Fibroblast of villous mesenchyme (primary cell): ENCODE results near the gene KCNQ1. TPM values are rescaled to one million over a fixed set of nuclear protein-coding genes. Genes with fewer than 3 reads are reported as not detected.

ENCODE experiments used
- DNase-seq: peaks from one replicate; pipeline ENCODE4 v3.0.0-alpha.2; 2010; ENCODE audit warnings: low read depth
- H3K4me3 ChIP-seq: 2 replicates; pipeline ENCODE4 v1.5.1; 2011; ENCODE audit warnings: low read depth, mild to moderate bottlenecking, low read length
- total RNA-seq: library from RNA; depleted of rRNA; stranded (reverse); fragments of >200 nt; gene quantifications from 2 replicates; pipeline ENCODE4 v1.2.3, GENCODE V29; 2012
- TF ChIP-seq, protein P1 (sequence below): IDR thresholded peaks from 2 replicates; pipeline ENCODE4 v1.5.1; 2012; ENCODE audit warnings: low read depth, mild to moderate bottlenecking, low read length; ENCODE audit not compliant: insufficient read depth

KCNQ1 gene
- total RNA-seq, 1 donor: not detected

DNA sequence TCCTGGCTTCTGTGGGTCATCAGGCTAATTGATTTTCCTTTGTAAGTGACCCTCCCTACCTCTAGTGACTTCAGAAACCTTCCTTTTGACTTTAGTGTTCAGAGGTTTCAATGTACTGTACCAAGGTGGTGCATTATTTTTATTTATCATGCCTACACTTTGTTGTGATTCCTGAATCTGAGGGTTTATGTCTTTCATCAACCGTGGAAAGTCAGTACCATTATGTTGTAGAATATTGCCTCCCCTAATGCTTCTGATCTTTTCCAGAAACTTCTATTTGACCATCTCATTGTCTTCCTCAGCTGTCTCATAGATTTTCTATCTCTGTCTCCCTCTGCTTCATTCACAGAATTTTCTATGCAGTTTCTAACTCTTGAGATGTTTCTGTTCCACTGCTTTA is 149.5 kb downstream of the KCNQ1 start:
- H3K4me3 ChIP-seq: no peak overlapping the region
- TF ChIP-seq, protein P1, sequence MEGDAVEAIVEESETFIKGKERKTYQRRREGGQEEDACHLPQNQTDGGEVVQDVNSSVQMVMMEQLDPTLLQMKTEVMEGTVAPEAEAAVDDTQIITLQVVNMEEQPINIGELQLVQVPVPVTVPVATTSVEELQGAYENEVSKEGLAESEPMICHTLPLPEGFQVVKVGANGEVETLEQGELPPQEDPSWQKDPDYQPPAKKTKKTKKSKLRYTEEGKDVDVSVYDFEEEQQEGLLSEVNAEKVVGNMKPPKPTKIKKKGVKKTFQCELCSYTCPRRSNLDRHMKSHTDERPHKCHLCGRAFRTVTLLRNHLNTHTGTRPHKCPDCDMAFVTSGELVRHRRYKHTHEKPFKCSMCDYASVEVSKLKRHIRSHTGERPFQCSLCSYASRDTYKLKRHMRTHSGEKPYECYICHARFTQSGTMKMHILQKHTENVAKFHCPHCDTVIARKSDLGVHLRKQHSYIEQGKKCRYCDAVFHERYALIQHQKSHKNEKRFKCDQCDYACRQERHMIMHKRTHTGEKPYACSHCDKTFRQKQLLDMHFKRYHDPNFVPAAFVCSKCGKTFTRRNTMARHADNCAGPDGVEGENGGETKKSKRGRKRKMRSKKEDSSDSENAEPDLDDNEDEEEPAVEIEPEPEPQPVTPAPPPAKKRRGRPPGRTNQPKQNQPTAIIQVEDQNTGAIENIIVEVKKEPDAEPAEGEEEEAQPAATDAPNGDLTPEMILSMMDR: no peak
- no peak for DNase-seq

DNA sequence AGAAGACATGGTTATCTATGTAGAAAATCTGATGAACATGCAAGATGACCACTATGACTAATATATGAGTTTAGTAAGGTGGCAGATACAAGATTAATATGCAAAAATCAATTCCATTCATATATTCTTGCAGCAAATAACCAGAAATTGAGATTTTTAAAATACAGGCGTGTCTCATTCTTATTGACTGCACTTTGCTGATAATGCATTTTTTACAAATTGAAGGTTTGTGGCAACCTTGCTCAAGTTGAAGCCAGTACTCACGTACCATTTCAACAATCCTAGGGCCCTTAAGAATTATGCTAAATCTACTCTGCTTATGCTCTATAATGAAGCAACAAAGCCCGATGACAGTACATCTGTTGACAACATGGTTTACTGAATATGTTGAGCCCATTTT is 150.4 kb downstream of the KCNQ1 start:
- DNase-seq: no peak
- TF ChIP-seq, protein P1: no peak
- no peak overlapping the region for H3K4me3 ChIP-seq

GRCh38 chr11:2599561-2600189 is 154.9 kb downstream of the KCNQ1 start:
- TF ChIP-seq, protein P1: no peak
- H3K4me3 ChIP-seq: no peak overlapping the region
- DNase-seq: no peak

- no peak for DNase-seq
- H3K4me3 ChIP-seq: no peak overlapping the region
- TF ChIP-seq, protein P1: no peak
These were observed 164.5 kb downstream of the KCNQ1 start for GRCh38 chr11:2609345-2609744.

- no peak overlapping the region for H3K4me3 ChIP-seq
- peak; percentile 49 for DNase-seq
- TF ChIP-seq, protein P1: no peak
These were observed 168.2 kb downstream of the KCNQ1 start for GRCh38 chr11:2612884-2613571.

DNA sequence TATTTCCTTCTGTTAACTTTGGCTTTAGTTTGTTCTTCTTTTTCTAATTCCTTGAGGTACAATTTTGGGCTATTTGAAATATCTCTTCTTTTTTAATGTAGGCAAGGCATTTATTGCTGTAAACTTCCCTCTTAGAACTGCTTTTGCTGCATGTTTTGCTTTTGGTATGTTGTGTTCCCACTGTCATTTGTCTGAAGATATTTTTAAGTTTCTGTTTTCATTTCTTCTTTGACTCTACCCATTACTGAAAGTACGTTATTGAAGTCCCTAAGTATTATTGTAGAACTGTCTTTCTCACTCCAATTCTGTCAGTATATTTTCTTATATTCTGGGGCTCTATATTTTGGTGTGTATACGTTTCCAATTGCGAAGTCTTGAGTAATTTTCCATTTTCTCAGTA is 177.1 kb downstream of the KCNQ1 start:
- H3K4me3 ChIP-seq: no peak overlapping the region
- TF ChIP-seq, protein P1: no peak

GRCh38 chr11:2625183-2625582 is 180.4 kb downstream of the KCNQ1 start:
- no peak for DNase-seq
- TF ChIP-seq, protein P1: no peak
- H3K4me3 ChIP-seq: no peak overlapping the region

More for the DNA sequence above, 177.1 kb downstream of the KCNQ1 start:
- DNase-seq: no peak
